GM18868 (cell line): ENCODE results near the gene DENND2C.

ENCODE experiments used
- ATAC-seq: cut with Tn5 transposase; IDR thresholded peaks from one replicate; pipeline ENCODE4 v1.9.1; 2021; ENCODE audit warnings: mild to moderate bottlenecking, moderate library complexity; ENCODE audit not compliant: unreplicated experiment

Gene DENND2C

GRCh38 chr1:114552106-114552639 lies 117.7 kb downstream of the DENND2C start:
- no peak for ATAC-seq

GRCh38 chr1:114551400-114551799 lies 118.4 kb downstream of the DENND2C start:
- ATAC-seq, result no peak

- no peak for ATAC-seq
These were observed 119.5 kb downstream of the DENND2C start for GRCh38 chr1:114550336-114550735.

- ATAC-seq, result no peak
These were observed 120.7 kb downstream of the DENND2C start for GRCh38 chr1:114549137-114549536.

GRCh38 chr1:114547076-114547475 lies 122.8 kb downstream of the DENND2C start:
- ATAC-seq, result no peak

- no peak for ATAC-seq
These were observed 124.1 kb downstream of the DENND2C start for GRCh38 chr1:114545796-114546195.

GRCh38 chr1:114545315-114545714 lies 124.5 kb downstream of the DENND2C start:
- ATAC-seq, result no peak

GRCh38 chr1:114540821-114541220 lies 129.0 kb downstream of the DENND2C start:
- ATAC-seq, result no peak

GRCh38 chr1:114540272-114540671 lies 129.6 kb downstream of the DENND2C start:
- ATAC-seq, result no peak

- ATAC-seq, result no peak
These were observed 133.8 kb downstream of the DENND2C start for GRCh38 chr1:114536043-114536442.

- ATAC-seq, result no peak
These were observed 134.4 kb downstream of the DENND2C start for GRCh38 chr1:114535401-114535800.
